Vein endothelial cell (primary cell): ENCODE data around the gene ZNF358. TPM values are rescaled to one million over a fixed set of nuclear protein-coding genes. Genes with fewer than 3 reads are reported as not detected.

Source experiments
- small RNA-seq: library from RNA; depleted of rRNA; stranded (forward); fragments of <200 nt; gene quantifications from one replicate; pipeline ENCODE3, GENCODE V24; 2012
- total RNA-seq: library from RNA; depleted of rRNA; stranded (reverse); fragments of >200 nt; gene quantifications from 2 replicates; pipeline ENCODE4 v1.2.3, GENCODE V29; 2012

Gene ZNF358
- total RNA-seq: 26.2 and 44.4 TPM in 2 replicates

DNA sequence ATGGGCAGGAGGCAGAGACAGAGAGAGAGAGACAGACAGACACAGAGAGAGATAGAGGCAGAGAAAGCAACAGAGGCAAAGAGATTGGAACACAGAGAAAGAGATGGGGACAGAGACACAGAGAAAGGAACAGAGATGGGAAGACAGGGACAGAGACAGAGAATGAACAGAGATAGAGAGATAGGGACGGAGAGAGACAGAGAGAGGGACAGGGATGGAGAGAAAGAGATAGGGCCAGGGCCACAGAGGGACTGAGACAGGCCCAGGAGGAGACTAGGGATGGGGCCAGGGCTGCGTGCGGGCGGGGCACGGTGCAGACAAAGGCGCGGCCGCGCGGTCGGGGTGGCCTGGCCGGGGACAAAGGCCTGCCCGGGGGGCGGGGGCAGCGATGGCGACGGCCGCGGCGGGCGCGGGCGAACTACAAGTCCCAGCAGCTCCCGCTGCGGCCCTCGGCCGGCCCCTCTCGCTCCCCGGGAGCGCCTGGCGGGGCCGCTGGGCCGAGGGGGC lies at the start of gene ZNF358:
ZNF358 (plus strand) TSS at position 459 of the 507 bp plus-strand sequence. CDS start 3,140 bp downstream, outside the sequence.

DNA sequence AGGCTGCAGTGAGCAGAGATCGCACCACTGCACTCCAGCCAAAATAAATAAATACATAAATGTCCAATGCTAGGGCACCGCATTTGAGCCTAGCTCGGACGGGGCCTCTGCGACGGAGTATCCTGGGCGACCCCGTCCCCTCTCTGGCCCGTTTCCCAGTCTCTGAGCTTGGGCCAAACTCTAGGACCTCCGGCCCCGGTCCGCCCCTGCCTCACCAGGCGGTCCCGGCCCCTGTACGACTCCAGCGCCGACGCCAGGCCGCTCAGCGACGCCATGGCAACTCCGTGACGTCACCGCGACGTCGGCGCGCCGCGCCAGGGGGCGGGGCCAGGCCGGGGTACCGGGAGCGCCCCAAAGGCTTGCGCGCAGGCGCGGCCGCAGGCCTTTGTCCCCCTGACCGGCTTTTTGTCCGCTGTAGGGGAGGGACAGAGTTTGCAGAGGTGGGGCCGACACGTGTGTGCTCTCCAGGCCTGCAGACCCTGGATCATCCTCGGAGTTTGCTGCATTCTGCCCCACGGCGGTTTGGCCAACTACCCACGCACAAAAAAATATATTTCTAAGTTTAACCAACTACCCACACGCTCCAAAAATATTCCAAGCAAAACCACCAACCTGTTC lies 27.1 kb upstream of the ZNF358 start, which contains the start of gene PEX11G:
PEX11G (minus strand) TSS at position 300 of the 618 bp plus-strand sequence; CDS start at position 275, 25 bp downstream.

DNA sequence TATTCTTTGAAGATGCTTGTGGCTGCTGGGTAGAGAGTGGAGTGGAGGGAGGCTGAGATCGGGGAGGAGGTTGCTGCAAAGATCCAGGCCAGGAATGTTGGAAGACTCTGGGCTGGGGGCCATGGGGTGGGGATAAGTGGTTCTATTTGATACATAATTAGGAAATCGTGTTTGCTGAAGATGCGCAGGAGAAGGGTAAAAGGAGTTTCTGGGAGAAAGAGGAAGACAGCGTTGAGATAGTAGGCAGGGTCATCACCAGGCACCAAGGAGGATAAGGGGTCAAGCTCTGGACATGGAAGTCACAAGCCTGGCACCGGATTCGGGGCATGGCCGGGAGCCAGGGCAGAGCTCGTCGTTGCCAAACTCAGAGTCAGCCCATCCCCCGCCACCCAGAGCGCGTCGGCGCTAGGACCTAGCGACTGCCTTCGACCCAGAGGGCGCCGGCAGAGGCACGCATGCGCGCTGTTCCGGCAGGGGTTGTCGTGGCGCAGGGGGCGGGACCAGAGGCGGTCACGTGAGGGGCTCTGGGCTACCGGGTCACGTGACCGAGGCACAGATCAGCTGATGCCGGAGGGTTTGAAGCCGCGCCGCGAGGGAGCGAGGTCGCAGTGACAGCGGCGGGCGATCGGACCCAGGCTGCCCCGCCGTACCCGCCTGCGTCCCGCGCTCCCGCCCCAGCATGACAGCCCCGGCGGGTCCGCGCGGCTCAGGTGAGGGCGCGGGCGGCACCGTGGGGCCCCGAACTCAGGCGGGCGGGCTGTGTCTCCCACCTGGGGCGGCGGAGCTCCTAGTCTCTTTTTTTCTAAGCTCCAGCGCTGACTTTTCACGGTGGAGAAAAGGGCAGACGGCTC lies 6.4 kb downstream of the ZNF358 start, which contains the start of gene MCOLN1:
MCOLN1 (plus strand) TSS at position 553 of the 851 bp plus-strand sequence; CDS start at position 680, 127 bp downstream.

GRCh38 chr19:7535047-7535997 lies 19.4 kb downstream of the ZNF358 start, which contains the start of gene PNPLA6:
Gene PNPLA6 (plus strand): TSS chr19:7535717. CDS start chr19:7535789, 72 bp downstream.

Small RNA genes lying within 50 kb of the gene (small RNA-seq; reads per million reads assigned to genes)
- not detected for gene AC008878.2

Other genes starting within 250 kb of the ZNF358 start
- gene INSR, start 221.7 kb upstream of the ZNF358 start, total RNA-seq: 77.0 and 149 TPM in 2 replicates
- gene ARHGEF18, start 167.2 kb upstream of the ZNF358 start, total RNA-seq: 35.1 and 36.9 TPM in 2 replicates
- 1.6 and 1.7 TPM in 2 replicates for gene PEX11G, start 27.1 kb upstream of the ZNF358 start, total RNA-seq
- gene MCOLN1, start 6.5 kb downstream of the ZNF358 start, total RNA-seq: 9.1 and 9.3 TPM in 2 replicates
- 151 and 181 TPM in 2 replicates for gene PNPLA6, start 19.6 kb downstream of the ZNF358 start, total RNA-seq
- gene CAMSAP3, start 79.8 kb downstream of the ZNF358 start, total RNA-seq: 0.33 TPM in 1 of 2 replicates, not detected in the other
- 39.1 and 46.1 TPM in 2 replicates for gene XAB2, start 113.4 kb downstream of the ZNF358 start, total RNA-seq
- gene PET100, start 113.7 kb downstream of the ZNF358 start, total RNA-seq: 6.2 and 8.8 TPM in 2 replicates
- not detected in 2 replicates for gene PCP2, start 117.6 kb downstream of the ZNF358 start, total RNA-seq
- gene STXBP2, start 121.0 kb downstream of the ZNF358 start, total RNA-seq: 29.4 and 29.8 TPM in 2 replicates
- gene RETN, start 152.9 kb downstream of the ZNF358 start, total RNA-seq: not detected in 2 replicates
- not detected in 2 replicates for gene MCEMP1, start 161.0 kb downstream of the ZNF358 start, total RNA-seq
- 47.4 and 68.5 TPM in 2 replicates for gene TRAPPC5, start 164.7 kb downstream of the ZNF358 start, total RNA-seq
- not detected in 2 replicates for gene FCER2, start 186.0 kb downstream of the ZNF358 start, total RNA-seq
- not detected in 2 replicates for gene CLEC4G, start 216.0 kb downstream of the ZNF358 start, total RNA-seq
- not detected in 2 replicates for gene CD209, start 231.4 kb downstream of the ZNF358 start, total RNA-seq
- gene CLEC4M, start 247.1 kb downstream of the ZNF358 start, total RNA-seq: not detected in 2 replicates